HG03196 (cell line): ENCODE results near the gene KRT14.
"Not testable (repeated sequence)": the region's sequence is repeated elsewhere in the genome, so short reads cannot be mapped to it uniquely, and the experiment has no call there.

Experiments used
- ATAC-seq: cut with Tn5 transposase; IDR thresholded peaks from one replicate; pipeline ENCODE4 v1.9.1; 2021; ENCODE audit not compliant: unreplicated experiment

KRT14 gene

GRCh38 chr17:41623184-41623861 is 36.6 kb upstream of the KRT14 start:
- ATAC-seq = not testable (repeated sequence)

GRCh38 chr17:41622340-41623183 is 35.9 kb upstream of the KRT14 start:
- ATAC-seq = not testable (repeated sequence)

GRCh38 chr17:41621916-41622315 is 35.2 kb upstream of the KRT14 start:
- ATAC-seq = no peak

GRCh38 chr17:41621435-41621817 is 34.7 kb upstream of the KRT14 start:
- ATAC-seq = not testable (repeated sequence)

GRCh38 chr17:41620583-41621434 is 34.1 kb upstream of the KRT14 start:
- ATAC-seq = no peak

GRCh38 chr17:41619927-41620582 is 33.4 kb upstream of the KRT14 start:
- not testable (repeated sequence) for ATAC-seq

- no peak for ATAC-seq
Observed at GRCh38 chr17:41619036-41619926, 32.6 kb upstream of the KRT14 start.

- no peak for ATAC-seq
Observed at GRCh38 chr17:41618341-41619035, 31.8 kb upstream of the KRT14 start.

GRCh38 chr17:41617698-41618097 is 31.0 kb upstream of the KRT14 start:
- no peak for ATAC-seq

GRCh38 chr17:41617136-41617535 is 30.4 kb upstream of the KRT14 start:
- ATAC-seq = no peak

- ATAC-seq = not testable (repeated sequence)
Observed at GRCh38 chr17:41616486-41616885, 29.8 kb upstream of the KRT14 start.

- no peak for ATAC-seq
Observed at GRCh38 chr17:41615454-41615853, 28.8 kb upstream of the KRT14 start.

GRCh38 chr17:41614767-41615166 is 28.1 kb upstream of the KRT14 start:
- not testable (repeated sequence) for ATAC-seq

GRCh38 chr17:41614098-41614497 is 27.4 kb upstream of the KRT14 start:
- no peak for ATAC-seq

GRCh38 chr17:41613277-41614082 is 26.8 kb upstream of the KRT14 start:
- no peak for ATAC-seq

- ATAC-seq = not testable (repeated sequence)
Observed at GRCh38 chr17:41612376-41613160, 25.9 kb upstream of the KRT14 start, which contains the start of gene KRT16. TSS of gene KRT16 (minus strand) at chr17:41612767. CDS start at chr17:41612688, 79 bp downstream.

- ATAC-seq = no peak
Observed at GRCh38 chr17:41610965-41611640, 24.4 kb upstream of the KRT14 start.
